ENCODE measurements around the gene DENND1A.

Gene DENND1A

DNA sequence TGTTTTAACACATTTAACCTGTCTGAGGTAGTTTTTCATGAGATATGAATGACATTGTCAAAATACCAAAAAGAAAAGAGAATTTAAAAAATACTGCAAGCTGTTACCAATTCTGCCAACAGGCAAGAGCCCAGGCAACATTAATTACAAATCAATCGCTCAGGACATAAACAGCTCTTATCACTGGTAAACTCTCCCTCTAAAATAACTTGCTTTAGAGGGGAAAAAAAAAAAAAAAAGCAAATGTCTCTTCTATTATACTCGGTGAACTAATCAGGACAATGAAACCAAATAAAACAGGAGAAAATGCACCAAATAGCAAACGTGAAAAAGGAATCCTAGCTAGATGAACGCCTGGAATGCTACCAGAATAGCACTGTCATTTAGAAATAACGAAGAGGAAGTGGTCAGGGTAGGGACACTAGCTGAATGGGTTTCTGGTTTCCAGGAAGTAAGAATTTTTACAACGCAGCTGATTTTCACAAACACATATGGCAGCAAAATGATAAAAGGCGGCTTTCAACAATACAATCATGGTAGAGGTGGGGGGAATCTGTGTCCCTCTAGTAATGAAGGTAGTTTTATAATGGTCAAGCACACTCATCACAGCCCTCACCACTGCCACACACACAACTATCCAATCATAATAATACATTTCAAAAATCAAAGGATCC is 94.9 kb downstream of the DENND1A start:
- Histone ChIP-seq H3K4me3 (ENCODE audit: extremely low read depth, insufficient read depth, low read length, poor library complexity, severe bottlenecking) (no peak overlapping the region), H3K9me3 (ENCODE audit: control insufficient read depth, low read length) (peaks cover 8% of the 10 kb centered on the region), H3K27ac (ENCODE audit: low read depth, low read length, severe bottlenecking) (no peak overlapping the region), H3K4me1 (ENCODE audit: control insufficient read depth, insufficient read depth, low read length, poor library complexity, severe bottlenecking) (peaks cover 12% of the 10 kb centered on the region), H3K36me3 (ENCODE audit: control insufficient read depth, insufficient read depth, low read length) (no peaks in the 10 kb centered on the region)
- WGBS, 2 experiments (ENCODE audit: insufficient coverage in 2 of 2) = 15 to 41% methylated on average over 2 to 3 of the region's 7 CpGs

DNA sequence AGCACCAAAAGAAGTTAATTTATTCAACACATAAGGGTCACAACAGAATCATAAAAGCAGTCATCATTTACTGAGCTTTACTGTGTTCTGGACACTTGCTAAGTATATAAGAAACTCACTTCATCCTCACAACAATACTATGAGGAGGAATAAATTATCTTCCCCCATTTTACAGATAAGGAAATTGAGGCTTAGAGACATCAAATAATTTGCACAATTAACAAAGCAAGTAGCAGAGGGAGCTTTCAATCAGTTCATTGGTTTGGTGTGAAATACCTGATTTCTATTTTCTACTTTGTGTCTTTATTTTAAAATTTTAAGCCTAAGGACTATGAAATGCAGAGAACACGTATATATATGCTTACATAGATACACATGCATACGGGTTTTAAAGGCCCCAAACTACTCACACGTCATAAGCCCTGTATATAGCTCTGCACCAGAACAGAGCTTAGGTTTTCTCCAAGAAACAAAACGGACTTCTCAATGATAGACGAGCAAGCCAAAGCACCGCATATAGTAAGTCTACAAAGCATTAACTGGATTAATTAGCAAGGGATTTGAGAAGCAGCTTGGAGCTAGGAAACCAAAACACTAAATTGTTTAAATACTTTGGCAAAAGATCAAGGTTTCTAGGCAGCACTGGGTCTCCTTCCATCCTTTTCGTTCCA is 95.6 kb downstream of the DENND1A start:
- Histone ChIP-seq H3K27ac (ENCODE audit: low read depth, low read length, severe bottlenecking) (no peak overlapping the region), H3K9me3 (ENCODE audit: control insufficient read depth, low read length) (peaks cover 9% of the 10 kb centered on the region), H3K4me3 (ENCODE audit: extremely low read depth, insufficient read depth, low read length, poor library complexity, severe bottlenecking) (no peak overlapping the region), H3K36me3 (ENCODE audit: control insufficient read depth, insufficient read depth, low read length) (no peaks in the 10 kb centered on the region), H3K4me1 (ENCODE audit: control insufficient read depth, insufficient read depth, low read length, poor library complexity, severe bottlenecking) (peaks cover 12% of the 10 kb centered on the region)
- WGBS, 2 experiments (ENCODE audit: insufficient coverage in 2 of 2) = 70 to 88% methylated on average over 3 to 5 of the region's 7 CpGs

DNA sequence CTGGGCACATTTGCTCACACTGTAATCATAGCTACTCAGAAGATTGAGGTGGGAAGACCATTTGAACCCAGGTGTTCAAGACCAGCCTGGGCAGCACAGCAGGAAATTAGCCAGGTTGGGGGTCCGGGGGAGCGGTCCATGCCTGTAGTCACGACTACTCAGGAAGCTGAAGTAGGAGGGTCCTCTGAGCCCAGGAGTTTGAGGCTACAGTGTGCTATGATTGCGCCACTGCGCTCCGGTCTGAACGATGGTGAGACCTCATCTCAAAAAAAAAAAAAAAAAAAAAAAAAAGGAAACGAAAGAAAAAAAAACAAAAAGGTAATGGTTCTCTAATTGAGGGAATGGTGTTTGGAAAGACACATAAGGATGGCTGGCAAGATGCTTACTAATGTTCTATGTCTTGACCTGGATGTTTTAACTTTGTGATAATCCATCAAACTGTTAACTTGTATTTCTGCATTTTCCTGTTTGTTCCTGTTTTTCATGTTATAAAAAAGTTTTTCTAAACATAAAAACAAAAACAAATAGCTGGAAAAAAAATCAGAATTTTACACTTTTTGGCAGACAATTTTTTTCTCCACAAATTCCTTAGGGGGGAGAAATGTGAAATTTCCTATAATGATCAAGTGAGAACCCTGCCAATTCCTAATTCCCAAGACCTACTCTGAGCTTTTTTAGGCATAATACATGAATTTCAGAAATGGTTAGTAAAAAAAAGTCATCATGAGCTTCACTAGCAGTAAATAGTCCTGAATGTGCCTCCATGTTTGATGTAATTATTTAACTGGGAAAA is 96.9 kb downstream of the DENND1A start:
- WGBS, 2 experiments (ENCODE audit: insufficient coverage in 2 of 2) = 92 to 100% methylated on average over 2 to 3 of the region's 8 CpGs

DNA sequence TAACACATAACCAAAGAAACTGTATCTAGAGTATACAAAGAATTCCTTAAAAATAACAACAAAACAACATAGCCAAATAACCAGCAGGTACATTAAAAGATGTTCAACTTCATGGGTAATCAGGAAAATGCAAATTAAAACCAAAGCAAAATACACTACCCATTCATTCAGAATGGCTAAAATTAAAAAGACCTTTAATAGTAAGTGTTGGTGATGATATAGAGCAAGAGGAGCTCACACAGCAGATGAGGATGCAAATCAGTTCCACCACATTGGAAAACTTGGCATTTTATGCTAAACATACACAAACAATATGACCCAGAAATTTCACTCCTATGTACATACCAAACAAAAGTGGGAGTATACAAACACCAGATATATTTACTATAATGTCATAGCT is 97.8 kb downstream of the DENND1A start:
- Histone ChIP-seq H3K4me3 (ENCODE audit: extremely low read depth, insufficient read depth, low read length, poor library complexity, severe bottlenecking) (no peak overlapping the region), H3K27ac (ENCODE audit: low read depth, low read length, severe bottlenecking) (no peak overlapping the region), H3K9me3 (ENCODE audit: control insufficient read depth, low read length) (peaks cover 21% of the 10 kb centered on the region), H3K4me1 (ENCODE audit: control insufficient read depth, insufficient read depth, low read length, poor library complexity, severe bottlenecking) (peaks cover 12% of the 10 kb centered on the region), H3K36me3 (ENCODE audit: control insufficient read depth, insufficient read depth, low read length) (no peaks in the 10 kb centered on the region)

More for the DNA sequence above, 96.9 kb downstream of the DENND1A start:
- H3K9me3 ChIP-seq (ENCODE audit: control insufficient read depth, low read length) = peaks cover 14% of the 10 kb centered on the region
- no peak overlapping the region for H3K4me3 ChIP-seq (ENCODE audit: extremely low read depth, insufficient read depth, low read length, poor library complexity, severe bottlenecking)
- no peak overlapping the region for H3K27ac ChIP-seq (ENCODE audit: low read depth, low read length, severe bottlenecking)
- no peaks in the 10 kb centered on the region for H3K36me3 ChIP-seq (ENCODE audit: control insufficient read depth, insufficient read depth, low read length)
- H3K4me1 ChIP-seq (ENCODE audit: control insufficient read depth, insufficient read depth, low read length, poor library complexity, severe bottlenecking) = peaks cover 12% of the 10 kb centered on the region

DNA sequence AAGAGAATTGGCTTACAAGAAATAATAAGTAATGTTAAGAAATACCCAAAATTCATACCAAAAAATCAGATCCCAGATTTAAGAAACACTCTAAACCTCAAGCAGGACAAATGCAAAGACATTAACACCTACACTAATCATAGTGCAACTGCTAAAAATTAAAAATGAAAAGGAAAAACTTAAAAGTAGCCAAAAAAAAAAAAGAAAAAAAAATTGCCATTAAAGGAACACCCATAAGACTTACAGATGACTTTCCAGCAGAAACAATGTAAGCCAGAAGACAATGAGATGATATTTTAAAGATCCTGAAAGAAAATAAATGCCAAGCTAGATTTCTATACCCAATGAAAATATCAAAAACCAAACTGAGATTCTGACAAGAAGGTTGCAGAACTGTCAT is 101.5 kb downstream of the DENND1A start:
- Histone ChIP-seq H3K36me3 (ENCODE audit: control insufficient read depth, insufficient read depth, low read length) (no peaks in the 10 kb centered on the region), H3K4me1 (ENCODE audit: control insufficient read depth, insufficient read depth, low read length, poor library complexity, severe bottlenecking) (no peaks in the 10 kb centered on the region), H3K27ac (ENCODE audit: low read depth, low read length, severe bottlenecking) (no peak overlapping the region), H3K9me3 (ENCODE audit: control insufficient read depth, low read length) (peaks cover 21% of the 10 kb centered on the region), H3K4me3 (ENCODE audit: extremely low read depth, insufficient read depth, low read length, poor library complexity, severe bottlenecking) (no peak overlapping the region)

DNA sequence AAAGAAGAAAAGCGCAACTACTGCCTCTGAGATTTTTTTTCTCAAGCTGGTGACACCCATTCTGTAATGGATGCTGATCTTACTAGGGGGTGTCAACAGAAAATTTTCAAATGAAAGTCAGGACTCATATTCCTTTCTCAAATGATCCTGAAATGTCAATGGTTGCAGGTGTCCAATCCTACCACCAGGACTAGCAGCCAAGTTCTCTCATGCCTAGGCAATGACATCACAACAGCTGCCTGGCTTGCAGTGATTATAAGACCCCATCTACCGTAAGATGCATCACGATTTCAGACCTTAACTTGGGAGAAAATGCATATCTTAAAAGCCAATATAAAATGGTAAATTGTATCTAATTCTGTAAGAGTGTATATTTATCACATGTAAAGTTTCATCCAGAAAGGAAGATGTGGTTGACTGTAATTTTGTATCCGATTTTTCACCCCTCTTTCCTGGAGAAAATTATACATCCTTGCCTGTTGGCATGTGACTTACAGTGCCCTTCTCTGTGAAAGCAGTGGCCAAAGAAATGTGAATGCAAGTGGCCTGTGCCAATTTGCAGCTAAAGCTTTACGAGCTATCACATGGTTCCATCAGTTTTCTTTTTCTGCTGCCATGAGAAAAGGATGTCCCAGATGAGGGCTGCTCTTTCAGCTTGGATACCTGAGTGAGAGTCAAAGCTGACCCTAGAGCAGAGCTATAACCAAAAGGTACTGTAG is 104.4 kb downstream of the DENND1A start:
- Histone ChIP-seq H3K9me3 (ENCODE audit: control insufficient read depth, low read length) (peaks cover 17% of the 10 kb centered on the region), H3K36me3 (ENCODE audit: control insufficient read depth, insufficient read depth, low read length) (no peaks in the 10 kb centered on the region), H3K4me1 (ENCODE audit: control insufficient read depth, insufficient read depth, low read length, poor library complexity, severe bottlenecking) (no peaks in the 10 kb centered on the region), H3K4me3 (ENCODE audit: extremely low read depth, insufficient read depth, low read length, poor library complexity, severe bottlenecking) (no peak overlapping the region), H3K27ac (ENCODE audit: low read depth, low read length, severe bottlenecking) (no peak overlapping the region)
- 100% methylated on average over 1 to 3 of the region's 5 CpGs for WGBS, 2 experiments (ENCODE audit: insufficient coverage in 2 of 2)

DNA sequence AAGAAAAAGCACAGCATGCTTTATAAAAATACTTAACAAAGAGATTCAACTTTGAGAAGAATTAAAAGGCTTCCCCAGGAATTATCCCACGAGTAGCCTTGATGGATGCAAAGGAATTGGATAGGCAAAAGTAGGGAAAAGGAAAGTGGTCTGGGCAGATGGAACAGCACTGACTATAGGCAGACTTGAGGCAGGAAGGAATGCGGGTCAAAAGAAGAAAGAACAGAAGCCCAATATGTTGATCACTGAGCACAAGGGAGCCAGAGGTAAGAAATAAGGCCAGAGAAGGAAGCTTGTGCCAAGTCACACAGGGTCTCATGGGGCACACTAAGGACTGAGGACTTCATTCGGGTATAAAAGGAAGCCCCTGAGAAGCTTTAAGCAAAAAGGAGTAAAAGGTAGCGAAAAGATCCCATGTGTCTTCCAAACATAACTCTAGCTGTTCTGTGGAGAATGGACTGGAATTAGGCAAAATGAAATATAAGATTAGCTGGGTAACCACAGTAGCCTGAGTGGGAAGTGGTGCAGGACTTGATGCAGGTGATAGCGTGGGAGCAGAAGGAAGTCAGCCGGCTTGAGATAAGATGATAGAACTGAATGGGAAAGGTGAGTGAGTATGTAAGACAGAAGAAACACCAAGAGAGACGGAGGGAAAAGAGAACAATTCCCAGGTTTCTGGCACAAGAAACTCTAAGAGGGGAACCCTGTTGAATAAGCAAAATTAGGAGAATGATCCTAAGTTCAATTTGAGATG is 106.6 kb downstream of the DENND1A start:
- Histone ChIP-seq H3K4me1 (ENCODE audit: control insufficient read depth, insufficient read depth, low read length, poor library complexity, severe bottlenecking) (no peaks in the 10 kb centered on the region), H3K36me3 (ENCODE audit: control insufficient read depth, insufficient read depth, low read length) (no peaks in the 10 kb centered on the region), H3K4me3 (ENCODE audit: extremely low read depth, insufficient read depth, low read length, poor library complexity, severe bottlenecking) (no peak overlapping the region), H3K27ac (ENCODE audit: low read depth, low read length, severe bottlenecking) (no peak overlapping the region), H3K9me3 (ENCODE audit: control insufficient read depth, low read length) (peaks cover 7% of the 10 kb centered on the region)
- 91 to 92% methylated on average over 6 of the region's 7 CpGs for WGBS, 2 experiments (ENCODE audit: insufficient coverage in 2 of 2)

DNA sequence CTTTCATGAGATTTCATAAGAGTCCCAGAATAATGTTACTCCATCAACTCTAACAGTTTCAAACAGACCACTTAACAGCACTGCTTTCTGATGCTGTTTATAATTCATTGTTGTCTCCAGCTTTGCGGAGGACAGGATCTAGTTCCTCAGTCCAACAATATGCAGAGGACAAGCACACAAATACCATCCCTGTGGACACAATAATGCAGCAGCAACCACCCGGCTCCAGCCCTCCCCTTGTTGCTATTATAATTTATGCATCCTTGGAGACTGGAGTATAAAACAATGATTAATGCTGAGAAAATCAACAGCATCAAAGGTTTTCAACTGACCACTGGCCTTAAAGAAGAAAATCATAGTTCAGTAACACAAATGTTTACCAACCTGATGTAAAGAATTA is 108.3 kb downstream of the DENND1A start:
- no peak overlapping the region for H3K4me3 ChIP-seq (ENCODE audit: extremely low read depth, insufficient read depth, low read length, poor library complexity, severe bottlenecking)
- no peak overlapping the region for H3K27ac ChIP-seq (ENCODE audit: low read depth, low read length, severe bottlenecking)
- WGBS, 2 experiments (ENCODE audit: insufficient coverage in 2 of 2) = 92 to 100% methylated on average over 1 of the region's 2 CpGs
- no peaks in the 10 kb centered on the region for H3K36me3 ChIP-seq (ENCODE audit: control insufficient read depth, insufficient read depth, low read length)
- H3K9me3 ChIP-seq (ENCODE audit: control insufficient read depth, low read length) = no peaks in the 10 kb centered on the region
- no peaks in the 10 kb centered on the region for H3K4me1 ChIP-seq (ENCODE audit: control insufficient read depth, insufficient read depth, low read length, poor library complexity, severe bottlenecking)

DNA sequence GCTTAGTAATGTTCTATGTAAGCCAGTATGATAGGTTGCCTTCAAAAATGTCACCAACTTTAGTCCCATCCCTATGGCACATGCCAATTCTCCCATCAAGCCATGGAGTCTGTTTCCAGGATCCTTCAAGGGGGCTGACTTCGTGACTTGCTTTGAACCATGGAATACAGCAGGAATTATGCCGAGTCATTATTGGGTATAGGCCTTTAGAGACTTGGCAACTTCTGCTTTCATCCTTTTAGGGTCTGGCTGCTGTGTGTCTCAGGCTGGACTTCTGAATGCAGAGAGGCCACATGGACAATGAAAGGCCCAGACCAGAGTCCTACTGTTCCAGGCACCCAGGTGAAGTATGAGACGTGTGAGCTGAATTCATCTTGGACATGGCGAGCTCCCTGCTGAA is 109.8 kb downstream of the DENND1A start:
- H3K27ac ChIP-seq (ENCODE audit: low read depth, low read length, severe bottlenecking) = no peak overlapping the region
- H3K36me3 ChIP-seq (ENCODE audit: control insufficient read depth, insufficient read depth, low read length) = no peaks in the 10 kb centered on the region
- WGBS, 2 experiments (ENCODE audit: insufficient coverage in 2 of 2) = 86 to 100% methylated on average over 2 of the region's 4 CpGs
- no peaks in the 10 kb centered on the region for H3K4me1 ChIP-seq (ENCODE audit: control insufficient read depth, insufficient read depth, low read length, poor library complexity, severe bottlenecking)
- H3K4me3 ChIP-seq (ENCODE audit: extremely low read depth, insufficient read depth, low read length, poor library complexity, severe bottlenecking) = no peak overlapping the region
- H3K9me3 ChIP-seq (ENCODE audit: control insufficient read depth, low read length) = no peaks in the 10 kb centered on the region

DNA sequence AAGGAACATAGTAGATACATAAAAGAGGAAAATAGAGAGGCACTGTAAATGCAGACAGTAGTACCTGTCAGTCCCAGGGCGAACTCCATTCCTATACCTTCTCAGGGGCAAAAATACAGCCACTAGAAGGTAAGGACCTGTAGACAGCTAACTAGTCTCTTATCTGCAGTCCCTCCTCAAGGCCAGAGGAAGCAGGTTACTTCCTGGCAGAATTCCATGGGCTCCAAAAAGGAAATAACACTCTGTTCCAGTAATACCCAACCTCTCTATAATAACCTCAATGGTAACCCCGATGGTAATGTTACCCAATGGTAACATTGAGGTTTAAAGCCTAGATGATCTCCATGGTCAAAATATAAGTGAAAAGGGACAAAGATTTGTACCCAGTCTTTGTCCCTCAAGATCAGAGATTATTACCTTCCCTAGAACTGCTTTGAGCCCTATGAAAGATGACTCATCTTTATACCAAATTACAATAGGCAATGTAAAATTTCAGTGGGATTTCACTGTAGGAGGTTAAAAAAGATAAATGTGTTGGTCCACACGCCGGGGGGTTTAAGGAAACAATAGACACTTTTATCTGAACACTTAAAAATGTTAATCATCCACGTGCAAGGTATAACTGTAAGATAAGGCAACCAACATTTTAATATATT is 113.0 kb downstream of the DENND1A start:
- H3K4me3 ChIP-seq (ENCODE audit: extremely low read depth, insufficient read depth, low read length, poor library complexity, severe bottlenecking) = no peak overlapping the region
- 100% methylated on average over 1 to 2 of the region's 5 CpGs for WGBS, 2 experiments (ENCODE audit: insufficient coverage in 2 of 2)
- H3K9me3 ChIP-seq (ENCODE audit: control insufficient read depth, low read length) = no peaks in the 10 kb centered on the region
- no peaks in the 10 kb centered on the region for H3K36me3 ChIP-seq (ENCODE audit: control insufficient read depth, insufficient read depth, low read length)
- no peak overlapping the region for H3K27ac ChIP-seq (ENCODE audit: low read depth, low read length, severe bottlenecking)
- no peaks in the 10 kb centered on the region for H3K4me1 ChIP-seq (ENCODE audit: control insufficient read depth, insufficient read depth, low read length, poor library complexity, severe bottlenecking)
